ENCODE measurements around the gene BEND7.
"Not testable (repeated sequence)": the region's sequence is repeated elsewhere in the genome, so short reads cannot be mapped to it uniquely, and the experiment has no call there.

BEND7 gene, protein sequence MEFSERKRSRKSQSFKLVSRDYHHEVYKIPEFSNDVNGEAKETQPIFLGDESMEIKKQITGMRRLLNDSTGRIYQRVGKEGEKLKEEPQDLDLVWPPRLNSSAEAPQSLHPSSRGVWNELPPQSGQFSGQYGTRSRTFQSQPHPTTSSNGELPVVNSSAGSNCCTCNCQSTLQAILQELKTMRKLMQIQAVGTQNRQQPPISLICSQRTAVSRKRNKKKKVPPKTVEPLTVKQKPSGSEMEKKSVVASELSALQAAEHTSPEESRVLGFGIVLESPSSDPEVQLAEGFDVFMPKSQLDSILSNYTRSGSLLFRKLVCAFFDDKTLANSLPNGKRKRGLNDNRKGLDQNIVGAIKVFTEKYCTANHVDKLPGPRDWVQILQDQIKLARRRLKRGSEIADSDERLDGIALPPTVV

DNA sequence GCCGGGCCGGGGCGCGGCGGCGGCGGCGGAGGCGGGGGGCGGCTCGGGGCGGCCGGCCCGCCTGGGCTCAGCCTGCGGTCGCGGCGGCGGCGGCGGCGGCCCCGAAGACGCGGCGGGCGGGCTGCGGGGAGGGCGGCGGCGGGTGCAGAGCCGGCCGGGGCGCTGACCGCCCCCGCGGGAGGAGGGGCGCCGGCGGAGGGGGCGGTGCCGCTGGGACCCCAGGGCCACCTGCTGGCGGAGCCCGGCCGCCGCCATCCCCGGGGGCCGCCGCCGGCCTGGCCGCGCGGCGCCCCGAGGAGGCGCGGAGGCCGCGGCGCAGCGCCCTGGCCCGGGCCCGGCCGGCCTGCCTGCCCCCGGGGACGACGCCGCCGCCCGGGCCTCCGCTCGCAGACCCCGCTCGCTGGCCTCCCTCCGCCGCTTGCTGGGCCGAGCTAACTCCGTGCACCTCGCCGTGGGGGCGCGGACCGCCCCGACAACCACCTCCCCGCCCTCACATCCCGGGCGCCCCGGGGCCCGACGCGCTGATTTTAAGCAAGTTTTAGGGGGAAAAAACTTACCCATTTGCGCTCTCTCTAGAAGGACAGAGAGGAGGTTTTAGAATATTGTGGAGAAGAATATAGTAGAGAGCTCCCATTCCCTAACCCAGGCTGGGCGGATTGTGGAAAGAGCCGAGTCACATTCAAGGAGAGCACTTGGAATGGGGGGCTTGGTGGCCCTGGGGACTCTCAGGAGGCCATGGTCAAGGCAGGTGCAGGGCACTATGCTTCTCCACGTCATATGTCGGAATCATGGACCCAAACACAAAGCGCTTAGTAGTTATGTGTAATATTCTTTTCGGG, at the start of gene BEND7:
BEND7 (minus strand) TSS at position 140 of the 839 bp plus-strand sequence. CDS start 481 bp downstream, outside the sequence.
- TF ChIP-seq GATA1 (IDR thresholded peaks at IDR 0.05; ENCODE audit: low read depth, low read length) = no peak
- no peak for TF ChIP-seq POLR2A (IDR thresholded peaks at IDR 0.05; ENCODE audit: low read length)
- DNase-seq = no peak

DNA sequence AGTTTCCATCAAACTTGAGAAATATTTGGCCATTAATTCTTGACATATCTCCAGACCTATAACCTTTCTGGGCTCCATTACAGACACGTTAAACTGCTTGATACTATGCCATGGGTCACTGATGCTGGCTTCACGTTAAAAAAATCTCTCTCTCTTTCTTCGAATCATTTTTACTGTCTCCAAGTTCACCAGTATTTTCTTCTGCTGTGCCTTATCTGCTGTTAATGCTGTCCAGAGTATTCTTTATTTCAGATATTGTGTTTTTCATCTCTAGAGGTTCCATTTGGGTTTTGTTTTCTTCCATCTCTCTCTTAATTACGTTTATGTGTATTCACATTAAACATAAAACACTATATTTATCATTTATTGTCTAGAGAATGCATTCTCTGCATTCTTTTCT, 45.1 kb upstream of the BEND7 start:
- no peak for DNase-seq
- TF ChIP-seq GATA1 (IDR thresholded peaks at IDR 0.05; ENCODE audit: low read depth, low read length) (no peak), POLR2A (IDR thresholded peaks at IDR 0.05; ENCODE audit: low read length) (no peak)

DNA sequence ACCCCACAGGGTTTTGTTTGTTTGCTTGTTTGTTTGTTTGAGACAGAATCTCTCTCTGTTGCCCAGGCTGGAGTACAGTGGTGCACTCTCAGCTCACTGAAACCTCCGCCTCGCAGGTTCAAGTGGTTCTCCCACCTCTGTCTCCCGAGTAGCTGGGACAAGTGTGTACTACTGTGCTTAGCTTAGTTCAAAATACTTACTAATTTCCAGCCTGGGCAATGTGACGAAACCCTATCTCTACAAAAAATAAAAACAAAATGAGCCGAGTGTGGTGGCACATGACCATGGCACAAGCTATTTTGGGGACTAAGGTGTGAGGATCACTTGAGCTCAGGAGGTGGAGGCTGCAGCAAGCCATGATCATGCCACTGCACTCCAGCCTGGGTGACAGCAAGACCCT, 42.7 kb upstream of the BEND7 start:
- no peak for TF ChIP-seq GATA1 (IDR thresholded peaks at IDR 0.05; ENCODE audit: low read depth, low read length)
- no peak for TF ChIP-seq POLR2A (IDR thresholded peaks at IDR 0.05; ENCODE audit: low read length)
- DNase-seq = no peak

DNA sequence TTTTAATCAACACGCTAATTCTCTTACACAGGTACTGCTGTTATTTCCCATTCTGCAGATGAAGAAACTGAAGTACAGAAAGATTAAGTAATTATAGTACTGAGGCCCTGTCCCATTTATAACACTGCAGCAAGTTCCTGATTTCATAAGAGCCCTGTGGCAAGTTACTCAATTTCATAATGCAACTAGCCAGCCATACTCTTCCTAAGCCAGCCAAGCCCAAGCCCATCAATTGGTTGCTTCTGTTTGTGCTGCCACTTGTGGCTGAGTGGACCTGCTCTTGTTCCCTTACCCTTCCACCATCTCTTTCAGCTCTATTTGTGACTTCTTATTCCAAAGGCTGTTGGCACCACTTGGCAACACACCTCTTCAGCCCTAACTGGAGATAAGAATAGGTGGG, 38.2 kb upstream of the BEND7 start:
- TF ChIP-seq GATA1 (IDR thresholded peaks at IDR 0.05; ENCODE audit: low read depth, low read length) (no peak), POLR2A (IDR thresholded peaks at IDR 0.05; ENCODE audit: low read length) (no peak)
- DNase-seq = no peak

DNA sequence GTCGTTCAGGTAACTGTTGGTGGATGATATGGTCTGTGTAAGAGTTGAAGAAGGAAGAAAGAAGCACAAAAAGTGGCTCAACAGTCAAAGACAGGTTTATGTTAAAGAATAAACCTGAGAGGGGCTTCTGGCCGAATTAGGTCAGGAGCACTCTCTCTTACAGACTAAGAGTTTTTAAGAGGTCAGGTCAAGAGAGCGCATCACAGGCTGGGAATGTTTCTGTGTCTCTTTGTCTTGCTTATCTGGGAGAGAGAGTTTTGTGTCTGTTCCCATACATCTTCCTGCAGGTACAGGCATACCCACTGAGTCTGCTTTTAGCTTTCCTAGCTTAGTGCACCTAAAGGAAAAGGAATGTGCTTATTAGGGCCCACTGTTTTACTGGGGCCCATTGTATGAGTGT, 35.8 kb upstream of the BEND7 start:
- DNase-seq = no peak
- no peak for TF ChIP-seq GATA1 (IDR thresholded peaks at IDR 0.05; ENCODE audit: low read depth, low read length)
- no peak for TF ChIP-seq POLR2A (IDR thresholded peaks at IDR 0.05; ENCODE audit: low read length)

DNA sequence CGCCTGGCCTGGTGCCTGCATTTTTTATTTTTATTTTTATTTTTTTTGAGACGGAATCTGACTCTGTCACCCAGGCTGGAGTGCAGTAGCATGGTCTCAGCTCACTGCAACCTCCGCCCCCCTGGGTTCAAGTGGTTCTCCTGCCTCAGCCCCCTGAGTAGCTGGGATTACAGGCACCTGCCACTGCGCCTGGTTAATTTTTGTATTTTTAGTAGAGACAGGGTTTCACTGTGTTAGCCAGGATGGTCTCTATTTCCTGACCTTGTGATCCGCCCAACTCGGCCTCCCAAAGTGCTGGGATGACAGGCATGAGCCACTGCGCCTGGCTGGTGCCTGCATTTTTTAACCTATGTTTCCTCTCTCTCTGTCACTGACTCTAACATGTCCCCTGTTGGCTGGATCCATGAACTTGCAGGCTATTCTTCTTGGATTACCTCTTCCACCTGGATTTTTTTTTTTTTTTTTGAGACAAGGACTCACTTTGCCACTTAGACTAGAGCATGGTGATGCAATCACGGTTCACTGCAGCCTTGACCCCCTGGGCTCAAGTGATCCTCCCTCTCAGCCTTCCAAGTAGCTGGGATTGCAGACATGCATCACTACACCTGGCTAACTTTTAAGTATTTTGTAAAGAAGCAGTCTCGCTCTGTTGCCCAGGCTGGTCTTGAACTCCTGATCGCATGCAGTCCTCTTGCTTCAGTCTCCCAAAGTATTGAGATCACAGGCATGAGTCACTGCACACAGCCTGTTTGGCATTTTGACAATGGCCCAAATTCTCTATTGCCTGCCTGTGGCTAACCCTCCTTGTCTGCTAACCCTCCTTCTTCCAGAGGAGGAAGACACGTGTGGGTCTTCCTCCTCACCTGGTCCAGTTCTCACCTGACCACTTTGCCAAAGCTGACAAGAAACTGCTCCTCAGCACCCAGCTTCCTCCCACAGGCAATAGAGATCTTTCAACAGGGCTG, 34.9 kb upstream of the BEND7 start:
- TF ChIP-seq POLR2A (IDR thresholded peaks at IDR 0.05; ENCODE audit: low read length) (no peak), GATA1 (IDR thresholded peaks at IDR 0.05; ENCODE audit: low read depth, low read length) (no peak)
- no peak for DNase-seq

DNA sequence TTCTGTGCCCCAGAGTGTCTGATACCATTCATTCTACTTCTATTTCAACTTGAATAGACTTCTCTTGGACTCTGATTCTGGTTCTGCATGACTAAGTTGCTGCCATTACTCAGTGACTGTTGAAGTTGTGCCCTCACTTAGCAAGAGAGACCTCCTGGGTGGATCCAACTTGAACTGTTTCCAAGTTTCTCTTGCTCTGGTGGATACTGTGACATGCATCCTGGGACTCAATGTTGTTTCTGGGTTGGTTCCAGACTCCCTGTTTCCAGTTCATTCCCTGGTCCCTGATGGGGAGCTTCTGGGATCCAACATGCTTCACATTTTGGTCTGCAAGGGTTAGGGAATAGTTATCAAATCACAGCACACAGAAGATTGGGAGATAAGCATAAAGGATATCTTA, 31.8 kb upstream of the BEND7 start:
- TF ChIP-seq POLR2A (IDR thresholded peaks at IDR 0.05; ENCODE audit: low read length) (no peak), GATA1 (IDR thresholded peaks at IDR 0.05; ENCODE audit: low read depth, low read length) (no peak)
- no peak for DNase-seq

DNA sequence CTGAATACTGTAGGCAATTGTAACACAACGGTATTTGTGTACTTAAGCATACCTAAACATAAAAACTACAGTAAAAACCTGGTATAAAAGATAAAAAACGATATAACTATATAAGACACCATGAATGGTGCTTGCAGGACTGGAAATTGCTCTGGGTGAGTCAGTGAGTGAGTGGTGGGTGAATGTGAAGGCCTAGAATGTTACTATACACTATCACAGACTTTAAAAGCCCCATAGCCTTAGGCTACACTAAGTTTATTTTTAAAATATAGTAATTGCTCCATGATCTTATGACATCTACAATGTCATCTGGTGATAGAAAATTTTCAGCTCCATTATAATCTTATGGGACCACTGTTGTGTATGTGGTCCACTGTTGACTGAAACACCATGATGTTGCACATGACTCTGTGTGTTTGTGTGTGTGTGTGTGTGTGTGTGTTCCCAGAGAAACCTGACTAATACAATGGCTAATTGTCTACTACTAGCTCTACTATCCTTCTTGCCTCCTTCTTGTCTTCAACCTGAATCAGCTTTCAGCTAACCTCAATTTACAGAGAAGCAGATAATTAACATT, 30.4 kb upstream of the BEND7 start:
- TF ChIP-seq POLR2A (IDR thresholded peaks at IDR 0.05; ENCODE audit: low read length) = no peak
- no peak for TF ChIP-seq GATA1 (IDR thresholded peaks at IDR 0.05; ENCODE audit: low read depth, low read length)
- no peak for DNase-seq

DNA sequence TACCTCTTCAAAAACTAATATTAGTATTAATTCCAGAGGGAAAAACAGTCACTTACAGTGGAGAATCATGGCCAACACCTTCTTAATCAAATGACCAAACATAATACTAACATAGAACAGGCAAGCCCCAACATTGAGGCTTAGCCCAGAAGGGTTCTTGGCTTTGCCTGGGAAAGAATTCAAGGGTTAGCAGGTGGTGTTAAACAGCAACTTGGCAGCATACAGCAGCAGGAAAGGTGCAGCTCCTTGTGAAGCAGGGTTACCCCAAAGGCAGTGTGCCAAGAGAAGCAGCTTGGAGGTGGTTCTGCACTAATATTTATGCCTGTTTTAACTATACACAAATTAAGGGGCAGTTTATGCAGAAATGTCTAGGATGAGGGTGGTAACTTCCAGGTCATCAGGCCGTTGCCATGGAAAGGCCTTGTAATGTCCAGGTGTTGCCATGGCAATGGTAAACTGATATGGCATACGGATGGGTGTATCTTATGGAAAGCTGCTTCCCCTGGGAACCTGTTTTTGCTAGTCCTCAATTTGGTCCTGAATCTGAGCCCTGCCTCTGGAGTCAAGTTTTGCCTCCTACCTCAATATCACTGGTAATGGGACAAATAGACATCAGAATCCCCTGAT, 27.2 kb upstream of the BEND7 start:
- no peak for TF ChIP-seq POLR2A (IDR thresholded peaks at IDR 0.05; ENCODE audit: low read length)
- TF ChIP-seq GATA1 (IDR thresholded peaks at IDR 0.05; ENCODE audit: low read depth, low read length) = no peak
- no peak for DNase-seq

DNA sequence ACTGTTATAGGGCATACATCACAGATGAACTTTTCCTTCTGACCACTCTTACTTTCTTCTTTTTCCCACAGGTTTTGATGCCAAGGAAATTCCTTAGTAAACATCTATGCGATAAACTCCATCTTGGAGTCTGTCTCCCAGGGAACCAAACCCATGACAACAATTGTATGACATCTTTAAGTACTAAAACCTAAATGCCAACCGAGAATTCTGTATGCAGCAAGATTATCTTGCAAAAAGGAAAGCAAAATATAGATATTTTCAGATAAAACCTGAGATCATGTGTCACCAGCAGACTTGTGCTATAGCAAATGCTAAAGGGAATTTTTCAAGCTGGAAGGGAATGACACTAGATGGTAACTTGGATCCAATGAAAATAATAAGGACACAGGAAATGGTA, 22.0 kb upstream of the BEND7 start:
- TF ChIP-seq POLR2A (IDR thresholded peaks at IDR 0.05; ENCODE audit: low read length) = no peak
- no peak for TF ChIP-seq GATA1 (IDR thresholded peaks at IDR 0.05; ENCODE audit: low read depth, low read length)
- DNase-seq = no peak

DNA sequence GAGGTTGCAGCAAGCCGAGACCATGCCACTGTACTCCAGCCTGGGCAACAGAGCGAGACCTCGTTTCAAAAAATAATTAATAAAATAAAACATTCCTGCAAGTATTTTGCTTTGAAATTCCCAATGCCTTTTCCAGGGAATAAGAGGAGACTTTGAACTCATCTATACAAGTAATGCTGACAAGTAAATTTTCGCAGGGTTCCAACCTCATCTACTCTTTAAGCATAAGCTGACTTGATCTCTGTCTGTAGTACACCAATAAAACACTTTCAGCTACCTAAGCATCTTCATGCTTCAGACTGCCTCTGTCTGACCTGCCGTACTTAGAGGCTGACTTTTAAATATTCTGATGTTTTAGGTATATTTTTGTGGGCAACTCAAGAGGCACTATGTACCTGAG, 13.7 kb upstream of the BEND7 start:
- TF ChIP-seq POLR2A (IDR thresholded peaks at IDR 0.05; ENCODE audit: low read length) = no peak
- no peak for TF ChIP-seq GATA1 (IDR thresholded peaks at IDR 0.05; ENCODE audit: low read depth, low read length)
- no peak for DNase-seq

DNA sequence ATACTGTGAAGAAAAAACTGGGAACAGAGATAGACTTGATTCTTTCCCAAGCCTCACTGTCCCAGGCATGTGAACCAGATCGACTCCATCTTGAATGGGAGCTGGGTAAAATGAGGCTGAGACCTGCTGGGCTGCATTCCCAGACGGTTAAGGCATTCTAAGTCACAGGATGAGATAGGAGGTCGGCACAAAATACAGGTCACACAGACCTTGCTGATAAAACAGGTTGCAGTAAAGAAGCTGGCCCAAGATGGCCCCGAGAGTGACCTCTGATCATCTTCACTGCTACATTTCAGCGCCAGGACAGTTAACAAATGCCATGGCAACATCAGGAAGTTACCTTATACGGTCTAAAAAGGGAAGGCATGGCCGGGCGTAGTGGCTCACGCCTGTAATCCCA, 9.2 kb upstream of the BEND7 start:
- not testable (repeated sequence) for DNase-seq

Data from erythroblast (primary cell).